Fibroblast of skin of back (primary cell): ENCODE data around the gene SMAP2.

Experiments
- DNase-seq: peaks from one replicate; pipeline ENCODE4 v3.0.0-alpha.2; 2013

The SMAP2 gene

DNA sequence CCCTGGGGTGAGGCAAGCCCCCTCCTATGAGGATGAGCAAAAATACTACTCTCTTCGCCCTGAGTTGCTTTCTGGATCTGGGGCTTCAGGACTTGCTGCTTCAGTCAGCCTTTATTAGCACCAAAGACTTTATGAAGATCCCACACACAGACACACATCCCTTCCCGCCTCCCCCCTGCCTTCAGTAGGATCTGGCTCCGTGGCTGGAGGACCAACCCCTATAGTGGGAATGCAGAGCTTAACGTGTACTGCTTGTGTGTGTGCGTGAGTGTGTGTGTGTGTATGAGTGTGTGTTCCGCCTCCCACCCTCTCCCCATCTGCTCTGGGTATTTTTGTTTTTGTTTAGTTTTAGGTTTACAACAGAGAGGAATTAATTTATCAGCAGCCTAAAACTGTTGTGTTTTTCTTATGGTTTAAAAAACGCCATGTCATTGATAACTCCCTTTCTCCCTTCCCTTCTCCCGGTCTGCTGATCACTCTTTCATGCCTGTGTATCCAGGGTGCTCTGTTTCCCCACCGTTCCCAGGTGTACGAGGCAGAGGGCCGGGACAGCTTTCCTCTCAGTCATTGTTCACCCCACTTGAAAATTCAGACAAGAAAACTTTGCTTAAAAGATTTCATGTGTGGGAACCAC, 49.2 kb downstream of the SMAP2 start:
- no peak for DNase-seq

DNA sequence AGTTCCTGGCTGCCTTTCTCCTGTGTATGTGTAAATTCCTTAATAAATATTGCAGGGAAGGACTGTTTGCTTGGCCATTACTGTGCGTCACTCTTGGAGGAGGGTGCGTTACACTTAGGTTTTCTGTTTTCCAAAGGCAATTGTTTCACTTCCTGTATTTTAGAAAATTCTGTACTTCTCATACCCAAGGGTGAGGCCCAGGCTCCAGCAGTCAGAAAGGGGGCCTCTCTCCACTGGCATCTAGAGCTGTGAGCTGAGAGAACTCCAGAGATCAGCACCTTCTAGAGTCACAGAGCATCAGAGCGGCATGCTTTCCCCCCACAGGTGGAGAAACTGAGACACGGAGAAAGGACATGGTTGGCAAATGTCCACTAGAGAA, 49.7 kb downstream of the SMAP2 start:
- DNase-seq, result no peak

DNA sequence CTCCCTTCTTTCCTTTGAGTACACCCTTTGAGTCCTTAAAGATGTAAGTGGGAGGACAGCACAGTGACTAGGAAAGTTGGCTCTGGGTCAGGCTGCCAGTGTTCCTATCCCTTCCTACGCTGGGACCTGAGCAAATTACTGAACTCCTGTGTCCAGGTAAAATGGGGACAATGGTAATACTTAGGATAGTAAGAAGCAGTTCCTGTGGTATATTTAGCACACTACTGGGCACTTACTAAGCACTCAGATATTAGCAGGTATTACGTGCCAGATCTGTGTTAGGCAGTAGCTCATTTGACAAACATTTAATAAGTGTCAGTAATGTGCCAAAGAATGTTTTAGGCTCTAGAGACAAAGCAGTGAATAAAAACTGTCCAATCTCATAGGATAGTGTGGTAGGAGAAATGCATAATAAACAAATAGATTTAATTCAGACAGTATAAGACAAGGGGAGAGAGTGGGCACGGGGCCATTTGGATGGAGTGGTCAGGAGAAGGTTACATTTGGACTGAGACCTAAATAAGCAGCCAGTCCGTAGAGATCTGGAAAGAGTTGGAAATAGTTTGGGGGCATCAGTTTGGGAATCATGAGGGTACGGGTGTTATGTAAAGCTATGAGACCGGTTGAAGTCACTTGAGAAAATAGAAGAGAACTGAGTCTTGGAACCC, 50.6 kb downstream of the SMAP2 start:
- DNase-seq, result no peak

DNA sequence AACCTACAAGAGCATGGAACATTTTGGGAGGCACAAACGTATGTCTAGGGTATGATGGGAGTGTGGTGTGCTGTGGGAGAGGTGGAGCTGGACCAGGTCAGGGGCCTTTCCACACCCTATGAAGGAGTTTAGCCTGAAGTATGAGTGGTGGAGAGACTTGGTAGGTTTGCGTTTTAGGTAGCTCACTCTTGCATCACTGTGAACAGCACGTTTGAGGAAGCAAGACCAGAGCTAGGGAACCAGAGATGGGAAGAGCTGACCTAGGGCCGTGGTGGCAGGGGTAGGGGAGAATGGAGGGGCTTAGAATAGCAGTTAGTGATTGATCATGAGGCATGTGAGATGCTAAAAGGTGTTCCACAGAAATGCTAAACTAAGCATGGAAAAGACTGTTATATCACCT, 51.7 kb downstream of the SMAP2 start:
- DNase-seq, result no peak

DNA sequence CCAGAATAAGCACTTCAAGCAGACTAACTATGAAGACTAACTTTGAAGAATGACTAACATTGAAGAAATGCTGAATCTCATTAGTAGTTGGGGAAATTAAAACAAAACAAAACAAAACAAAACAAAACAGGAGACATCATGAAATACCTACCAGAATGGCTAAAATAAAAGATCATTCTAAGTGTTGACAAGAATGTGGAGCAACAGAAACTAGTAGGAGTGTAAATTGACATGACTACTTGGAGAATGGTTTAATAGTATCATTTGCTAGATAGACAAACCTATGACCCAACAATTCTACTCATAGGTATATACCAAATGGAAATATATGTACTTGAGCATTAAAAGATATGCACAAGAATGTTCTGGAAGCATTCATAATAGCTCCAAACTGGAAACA, 57.9 kb downstream of the SMAP2 start:
- no peak for DNase-seq

DNA sequence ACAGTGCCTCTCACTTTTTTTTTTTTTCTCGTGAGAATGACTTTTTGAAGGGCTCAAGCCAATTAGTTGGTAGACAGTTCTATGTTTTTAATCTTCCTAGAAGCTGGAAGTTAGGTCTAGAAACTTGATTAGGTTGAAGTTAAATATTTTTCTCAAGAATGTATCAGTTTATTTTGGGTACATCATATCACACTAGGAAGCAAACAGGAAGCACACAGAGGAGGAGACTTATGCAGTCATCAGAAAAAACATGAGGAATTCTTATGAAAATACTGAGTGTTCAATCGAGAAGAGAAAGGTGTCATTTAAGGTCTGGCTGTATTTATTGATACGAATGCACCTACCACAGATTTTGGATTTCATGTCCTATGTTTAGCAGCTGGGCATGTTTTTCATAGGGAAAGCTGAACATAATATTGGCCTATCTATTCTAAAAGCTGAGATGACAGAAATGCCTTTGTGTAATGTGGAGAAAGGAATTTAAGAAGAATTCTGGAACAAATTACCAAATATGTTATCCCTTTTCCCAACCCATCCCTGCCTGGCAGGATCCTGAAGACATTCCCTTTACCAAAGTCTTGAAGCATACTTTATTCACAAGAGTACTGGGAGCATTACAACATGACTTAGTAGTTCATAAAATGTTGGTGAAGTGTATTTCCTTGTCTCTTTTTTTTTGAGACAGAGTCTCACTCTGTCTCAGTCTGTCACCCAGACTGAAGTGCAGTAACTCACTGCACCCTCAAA, 59.3 kb downstream of the SMAP2 start:
- peak; percentile 54 for DNase-seq

DNA sequence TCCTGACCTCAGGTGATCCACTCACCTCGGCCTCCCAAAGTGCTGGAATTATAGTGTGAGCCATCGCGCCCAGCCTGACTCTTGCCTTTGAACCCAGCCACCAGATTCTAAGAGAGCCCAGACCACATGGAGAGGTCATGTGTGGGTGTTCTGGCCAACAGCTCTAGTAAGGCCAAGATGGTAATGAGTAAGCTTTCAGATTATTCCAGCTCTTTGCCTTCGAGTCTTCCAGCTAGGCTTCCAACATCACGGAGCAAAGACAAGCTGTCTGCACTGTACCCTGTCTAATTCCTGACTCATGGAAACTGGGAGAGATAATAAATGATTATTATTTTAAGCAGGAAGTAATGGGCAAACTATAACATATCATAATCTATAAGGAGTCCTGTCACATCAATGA, 61.9 kb downstream of the SMAP2 start:
- DNase-seq, result no peak

DNA sequence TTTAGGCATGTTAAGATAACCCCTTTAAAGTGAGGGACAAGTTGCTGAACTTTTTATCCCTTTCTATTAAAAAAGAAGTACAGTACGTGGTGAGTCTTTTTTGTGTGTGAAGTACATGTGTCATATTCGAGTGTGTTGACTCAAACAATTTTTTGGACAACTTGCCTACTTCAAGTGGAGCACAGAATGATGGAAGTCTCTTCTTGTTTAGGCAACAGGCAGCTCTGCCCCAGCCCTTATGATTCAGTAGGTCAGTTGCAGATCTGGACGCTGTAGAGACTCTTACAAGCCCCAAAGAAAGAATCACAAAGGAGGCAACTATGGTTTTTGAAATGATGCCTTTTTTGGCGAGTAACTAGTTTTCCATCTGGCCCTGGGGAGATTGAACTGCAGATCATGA, 62.3 kb downstream of the SMAP2 start:
- no peak for DNase-seq

DNA sequence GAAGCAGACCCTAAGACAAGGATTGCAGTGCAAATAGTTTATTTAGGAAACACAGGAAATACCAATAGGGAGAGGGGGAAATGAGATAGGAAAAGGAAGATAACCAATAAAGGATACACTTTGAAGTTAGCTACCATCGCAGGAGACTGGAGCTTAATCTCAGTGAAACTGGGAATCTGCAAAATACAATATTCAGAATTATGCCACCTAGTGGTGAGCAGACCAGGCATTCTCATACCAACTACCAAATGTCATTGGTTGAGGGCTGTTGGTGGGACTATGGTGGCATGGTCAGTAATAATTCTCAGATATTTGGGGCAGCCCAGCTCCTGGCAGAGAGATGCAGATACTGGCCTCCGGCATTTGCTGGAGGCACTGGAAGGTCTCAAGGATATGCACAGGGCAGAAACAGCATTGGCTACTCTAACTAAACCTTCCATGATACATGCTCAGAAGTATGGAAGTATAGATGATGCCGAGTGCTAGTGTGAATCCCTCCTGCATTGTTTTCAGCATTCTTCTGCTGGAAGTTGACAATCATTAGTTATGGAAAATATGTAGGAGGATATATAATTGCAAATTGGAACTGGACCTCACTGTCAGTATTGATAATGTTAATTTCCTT, 65.0 kb downstream of the SMAP2 start:
- no peak for DNase-seq

DNA sequence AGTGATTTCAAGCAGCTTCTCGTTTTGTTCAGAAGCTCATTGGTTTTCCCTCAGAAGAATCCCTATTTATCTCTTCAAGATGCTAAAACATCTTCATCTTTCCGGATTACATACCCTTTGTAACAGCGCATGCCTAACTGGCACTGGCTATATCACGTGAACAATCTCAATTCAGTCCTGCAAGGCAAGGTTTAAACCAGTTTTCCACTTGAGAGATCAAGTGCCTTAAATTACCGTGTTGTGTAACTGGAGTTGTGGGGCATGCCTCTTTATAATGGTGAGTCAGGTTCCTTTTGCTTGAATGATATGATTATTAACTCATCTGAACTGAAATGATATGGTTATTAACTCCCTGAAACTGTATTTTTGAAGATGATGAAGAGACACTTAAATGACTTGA, 65.7 kb downstream of the SMAP2 start:
- DNase-seq, result no peak

DNA sequence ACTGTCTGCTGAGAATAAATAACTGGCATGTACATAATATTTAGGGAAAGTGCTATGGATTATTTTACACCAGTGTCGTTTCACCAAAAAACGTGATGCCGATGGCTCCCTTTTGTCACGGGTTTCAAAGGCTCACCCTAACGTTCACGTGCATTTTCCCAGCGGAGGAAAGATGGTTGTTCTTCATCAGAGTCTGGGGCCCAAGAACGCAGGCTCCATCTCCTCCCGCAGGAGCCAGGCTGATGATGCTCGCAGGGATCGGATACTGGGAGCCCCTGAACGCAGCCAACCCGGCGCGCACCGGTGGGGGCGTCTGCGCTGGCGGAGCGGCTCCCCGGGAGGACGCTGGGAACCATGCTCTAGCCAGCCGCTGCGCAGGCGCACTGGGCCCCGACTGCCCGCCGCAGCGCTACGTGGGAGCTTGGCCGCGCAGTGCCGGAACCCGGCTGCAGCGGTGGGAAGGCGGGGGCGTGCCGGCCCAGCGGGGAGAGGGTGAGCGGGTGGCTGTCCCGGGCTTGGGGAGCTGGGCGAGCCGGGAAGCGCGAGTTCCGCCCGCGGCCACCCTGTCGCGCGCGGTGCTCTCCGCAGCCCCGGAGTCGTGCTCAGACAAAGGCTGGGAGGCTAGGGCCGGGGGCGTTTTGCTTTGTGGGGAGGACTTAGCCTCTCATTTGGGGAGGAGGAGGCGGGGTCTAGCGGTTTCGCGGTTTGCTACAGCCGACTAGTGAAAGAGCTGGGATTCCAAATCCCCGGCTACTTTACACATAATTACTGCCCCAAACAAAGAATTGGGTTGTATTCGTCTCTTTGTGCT, 76.4 kb downstream of the SMAP2 start, which contains the start of gene ZFP69B:
TSS of gene ZFP69B (plus strand) at position 793 of the 811 bp plus-strand sequence. CDS start 486 bp downstream, outside the sequence.
- DNase-seq, result peak; percentile 91

DNA sequence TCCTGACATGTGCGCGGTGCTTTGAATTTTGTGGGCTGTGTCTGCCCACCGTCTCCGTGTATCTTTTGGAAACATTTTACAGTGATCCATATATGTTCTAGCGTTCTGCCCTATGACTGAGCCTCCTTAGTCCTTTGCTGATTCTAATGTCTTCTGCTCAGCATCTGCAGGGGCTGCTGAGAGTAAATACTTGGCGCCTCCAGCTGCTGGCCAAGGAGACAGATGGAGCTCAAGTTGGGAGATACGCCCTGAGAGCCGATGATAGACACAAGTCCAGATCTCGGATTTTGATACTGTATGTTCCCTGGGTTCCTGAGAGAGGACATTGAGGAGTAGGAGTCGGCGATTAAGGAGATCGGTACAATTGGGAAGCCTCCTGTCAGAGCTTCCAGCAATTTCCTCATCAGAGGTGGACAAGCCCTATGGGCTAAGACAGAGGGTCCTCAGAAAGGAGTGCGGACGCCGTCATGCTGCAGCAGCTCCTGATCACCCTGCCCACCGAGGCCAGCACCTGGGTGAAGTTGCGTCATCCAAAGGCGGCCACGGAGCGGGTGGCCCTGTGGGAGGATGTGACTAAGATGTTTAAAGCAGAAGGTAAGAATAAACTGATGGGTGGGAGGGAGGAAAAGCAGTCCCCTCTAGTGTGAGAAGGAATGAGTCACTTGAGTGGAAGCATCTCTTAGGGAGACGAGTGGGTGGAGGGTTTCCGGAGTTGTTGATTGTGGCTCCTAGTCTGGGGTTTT, 77.1 kb downstream of the SMAP2 start:
- DNase-seq, result peak; percentile 38

DNA sequence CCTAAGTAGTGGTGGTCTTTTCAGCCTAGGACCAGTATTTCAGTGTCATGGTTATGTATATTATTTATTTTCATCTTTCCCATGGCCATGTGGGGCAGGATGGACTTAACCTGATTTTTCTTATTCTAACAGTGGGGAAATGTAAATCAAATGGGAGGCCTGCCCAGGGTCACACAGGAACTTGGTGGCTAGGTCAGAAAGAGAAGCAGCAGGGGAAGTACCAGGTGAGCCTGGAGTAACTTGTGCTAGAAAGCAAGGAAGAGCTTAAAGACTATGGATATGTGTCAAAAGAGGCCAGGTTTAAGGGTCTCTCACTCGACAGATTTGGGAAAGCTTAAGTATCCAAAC, 77.7 kb downstream of the SMAP2 start:
- no peak for DNase-seq

DNA sequence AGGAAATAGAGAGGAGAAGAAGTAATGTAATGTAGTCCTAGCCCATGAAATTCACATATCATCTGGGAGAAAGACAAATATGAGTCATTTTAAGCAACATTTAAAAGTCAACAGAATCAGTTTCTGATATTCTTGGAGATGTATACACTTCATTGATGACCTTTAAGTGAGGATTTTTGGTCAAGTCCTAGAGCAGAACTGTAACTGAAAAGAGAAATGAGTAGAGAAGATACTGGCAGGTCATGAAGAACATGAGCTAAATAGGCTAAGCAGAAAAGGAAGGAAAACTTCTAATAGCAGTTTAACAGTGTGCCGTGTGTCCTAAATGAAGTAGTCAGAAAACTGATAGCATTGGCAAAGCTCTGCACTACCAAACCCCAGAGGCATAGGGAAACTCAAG, 81.3 kb downstream of the SMAP2 start:
- DNase-seq, result no peak

DNA sequence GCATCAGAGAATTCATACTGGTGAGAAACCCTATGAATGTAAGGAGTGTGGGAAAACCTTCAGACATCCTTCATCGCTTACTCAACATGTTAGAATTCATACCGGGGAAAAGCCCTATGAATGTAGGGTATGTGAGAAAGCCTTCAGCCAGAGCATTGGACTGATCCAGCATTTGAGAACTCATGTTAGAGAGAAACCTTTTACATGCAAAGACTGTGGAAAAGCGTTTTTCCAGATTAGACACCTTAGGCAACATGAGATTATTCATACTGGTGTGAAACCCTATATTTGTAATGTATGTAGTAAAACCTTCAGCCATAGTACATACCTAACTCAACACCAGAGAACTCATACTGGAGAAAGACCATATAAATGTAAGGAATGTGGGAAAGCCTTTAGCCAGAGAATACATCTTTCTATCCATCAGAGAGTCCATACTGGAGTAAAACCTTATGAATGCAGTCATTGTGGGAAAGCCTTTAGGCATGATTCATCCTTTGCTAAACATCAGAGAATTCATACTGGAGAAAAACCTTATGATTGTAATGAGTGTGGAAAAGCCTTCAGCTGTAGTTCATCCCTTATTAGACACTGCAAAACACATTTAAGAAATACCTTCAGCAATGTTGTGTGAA, 89.5 kb downstream of the SMAP2 start:
- DNase-seq, result no peak

DNA sequence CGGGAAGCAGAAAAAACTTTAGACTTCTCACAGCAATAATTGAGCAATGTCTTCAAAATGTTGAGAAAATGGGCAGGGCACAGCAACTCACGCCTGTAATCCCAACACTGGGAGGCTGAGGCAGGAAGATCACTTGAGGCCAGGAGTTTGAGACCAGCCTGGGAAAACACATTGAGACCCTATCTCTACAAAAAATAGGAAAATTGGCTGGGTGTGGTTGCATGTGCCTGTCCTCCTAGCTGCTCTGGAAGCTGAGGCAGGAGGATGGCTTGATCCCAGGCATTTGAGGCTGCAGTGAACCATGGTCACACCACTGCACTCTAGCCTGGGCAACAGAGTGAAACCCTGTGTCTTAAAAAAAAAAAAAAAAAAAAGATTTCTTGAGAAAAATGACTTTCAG, 95.8 kb downstream of the SMAP2 start:
- no peak for DNase-seq
